GM11168 (cell line): Measurements from ENCODE around the gene KIAA1671.

ENCODE experiments used
- in situ Hi-C: fragments of 300-500 bp; cut with MboI; formaldehyde crosslinking; loops from one replicate; pipeline ENCODE4 v1.12.0; 2022; ENCODE audit warnings: low sequenced_read_pairs; ENCODE audit not compliant: unreplicated experiment

KIAA1671 gene

DNA sequence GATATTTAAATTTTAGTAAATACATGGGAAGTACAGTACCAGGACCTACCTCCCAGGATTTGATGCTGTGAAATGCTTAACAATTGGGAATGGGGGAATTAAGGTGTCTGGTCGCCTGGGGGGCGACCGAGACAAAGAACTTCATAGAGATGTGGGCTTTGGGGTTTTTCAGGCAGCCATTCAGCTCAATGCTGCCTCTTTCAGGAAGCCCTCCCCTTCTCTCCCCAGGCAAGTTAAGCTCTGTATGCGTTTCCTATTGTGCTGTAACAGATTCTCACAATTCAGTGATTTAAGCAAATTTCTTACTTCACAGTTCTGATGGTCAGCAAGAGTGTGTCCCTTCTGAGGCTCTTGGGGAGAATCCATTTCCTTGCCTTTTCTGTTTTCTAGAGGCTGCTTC lies 53.8 kb downstream of the KIAA1671 start:
- in situ Hi-C loops: no loop called here

DNA sequence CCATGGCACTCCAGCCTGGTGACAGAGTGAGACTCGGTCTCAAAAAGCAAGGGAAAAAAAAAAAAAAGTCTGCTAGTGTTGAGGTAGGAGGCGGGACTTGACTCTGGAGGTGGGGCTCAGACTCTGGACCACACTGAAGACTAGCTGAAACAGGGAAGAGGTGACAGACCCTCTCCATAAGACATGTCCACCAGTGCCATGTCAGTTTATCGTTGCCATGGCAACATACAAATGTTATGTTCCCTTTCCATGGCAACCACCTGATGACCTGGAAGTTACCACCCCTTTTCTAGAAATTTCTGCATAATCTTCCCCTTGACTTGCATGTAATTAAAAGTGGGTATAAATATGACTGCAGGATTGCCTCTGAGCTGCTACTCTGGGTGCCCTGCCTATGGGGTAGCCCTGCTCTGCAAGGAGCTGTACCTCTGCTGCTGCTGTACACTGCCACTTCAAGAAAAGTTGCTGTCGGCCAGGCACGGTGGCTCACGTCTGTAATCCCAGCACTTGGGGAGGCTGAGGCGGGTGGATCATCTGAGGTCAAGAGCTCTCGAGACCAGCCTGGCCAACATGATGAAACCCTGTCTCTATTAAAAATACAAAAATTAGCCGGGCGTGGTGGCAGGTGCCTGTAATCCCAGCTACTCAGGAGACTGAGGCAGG lies 55.1 kb downstream of the KIAA1671 start:
- in situ Hi-C loops: no loop called here

DNA sequence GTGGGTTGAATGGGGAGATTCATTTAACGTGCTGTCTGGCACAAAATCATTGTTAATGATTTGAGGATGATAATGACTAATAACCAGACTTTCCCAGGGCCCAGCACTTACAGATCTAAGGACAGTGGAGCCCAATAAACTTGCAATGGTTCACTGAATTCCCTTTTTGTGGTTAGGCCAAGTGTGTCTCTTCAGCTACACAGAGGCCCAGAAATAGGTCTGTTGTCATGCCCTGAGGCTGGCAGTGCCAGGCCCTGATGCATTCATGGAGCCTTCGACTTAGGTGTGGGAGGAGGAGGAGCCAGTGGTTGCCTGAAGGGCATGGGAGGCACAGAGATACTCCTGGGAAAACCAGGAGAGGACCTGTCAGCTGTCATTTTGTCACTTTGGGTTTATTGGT lies 56.1 kb downstream of the KIAA1671 start:
- in situ Hi-C loops: no loop called here

DNA sequence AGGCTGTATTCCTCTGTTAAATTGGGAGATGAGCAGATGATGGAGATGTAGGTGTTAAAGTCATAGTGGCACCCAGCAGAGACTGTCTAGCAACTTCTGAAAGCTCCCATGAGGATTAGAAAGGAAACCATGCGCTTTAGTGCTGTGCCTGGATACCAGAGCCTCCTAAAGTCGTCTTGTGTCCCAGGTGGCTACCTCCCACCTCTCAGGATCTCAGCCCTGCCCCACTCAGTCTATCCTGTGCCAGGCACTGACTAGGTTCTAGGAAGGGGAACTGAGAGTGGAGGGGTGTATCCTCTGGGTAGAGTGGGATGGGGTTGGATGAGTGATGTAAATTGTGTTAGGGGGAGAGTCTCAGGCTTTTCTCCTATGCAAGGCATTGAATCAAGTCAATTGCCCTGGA lies 60.2 kb downstream of the KIAA1671 start:
- in situ Hi-C loops: no loop called here

DNA sequence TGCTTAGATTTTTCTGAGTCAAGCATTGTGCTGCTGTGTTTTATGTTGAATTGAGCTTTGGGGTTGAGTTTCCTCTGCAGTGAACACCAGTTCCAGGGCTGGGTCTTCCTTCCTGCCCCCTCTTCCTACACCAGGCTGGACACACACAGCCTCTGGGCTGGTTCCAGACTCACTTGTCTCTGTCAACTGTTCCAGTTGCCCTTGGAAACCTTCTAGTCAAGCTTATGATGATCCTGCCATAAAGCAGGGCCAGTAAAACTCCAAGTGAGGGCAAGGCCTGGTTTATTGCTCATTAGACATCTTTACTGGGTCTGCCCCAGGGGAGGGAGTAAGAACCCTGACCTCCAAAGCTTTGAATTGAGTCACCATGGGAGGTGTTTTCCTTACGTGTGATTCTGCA lies 61.1 kb downstream of the KIAA1671 start:
- in situ Hi-C loops: no loop called here

DNA sequence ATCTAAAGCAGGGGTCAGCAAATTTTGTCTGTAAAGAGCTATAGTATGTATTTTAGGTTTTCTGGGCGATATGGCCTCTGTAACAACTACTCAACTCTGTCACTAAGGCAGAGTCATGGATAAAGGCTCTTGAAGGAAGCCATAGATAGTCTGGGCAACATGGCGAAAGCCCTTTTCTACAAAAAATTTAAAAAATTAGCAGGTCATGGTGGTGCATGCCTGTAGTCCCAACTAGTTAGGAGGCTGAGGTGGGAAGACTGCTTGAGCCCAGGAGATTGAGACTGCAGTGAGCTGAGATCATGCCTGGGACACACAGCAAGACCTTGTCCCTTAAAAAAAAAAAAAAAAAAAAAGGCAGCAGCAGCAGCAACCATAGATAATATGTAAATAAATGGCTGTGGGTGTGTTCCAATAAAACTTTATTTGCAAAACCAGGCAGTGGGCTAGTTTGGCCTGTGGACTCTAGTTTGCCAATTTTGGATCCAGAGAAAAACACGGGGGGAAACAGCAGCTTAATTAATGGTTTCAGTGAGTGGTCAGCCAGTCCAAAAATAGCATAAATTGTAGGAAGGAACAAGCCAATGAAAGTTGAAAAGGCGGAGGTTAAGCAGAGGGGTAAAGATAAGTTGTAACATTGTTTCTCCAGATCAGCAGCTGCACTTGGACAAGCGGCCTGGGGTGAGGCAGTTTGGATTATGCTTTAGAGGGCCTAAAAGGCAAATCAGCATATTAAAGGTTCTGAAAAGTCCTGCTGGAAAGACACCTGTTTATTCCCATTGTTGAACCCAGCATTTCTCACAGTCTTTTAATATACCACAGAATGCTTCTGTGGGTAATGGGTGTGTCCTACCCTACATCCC lies 62.6 kb downstream of the KIAA1671 start:
- in situ Hi-C loops: no loop called here

DNA sequence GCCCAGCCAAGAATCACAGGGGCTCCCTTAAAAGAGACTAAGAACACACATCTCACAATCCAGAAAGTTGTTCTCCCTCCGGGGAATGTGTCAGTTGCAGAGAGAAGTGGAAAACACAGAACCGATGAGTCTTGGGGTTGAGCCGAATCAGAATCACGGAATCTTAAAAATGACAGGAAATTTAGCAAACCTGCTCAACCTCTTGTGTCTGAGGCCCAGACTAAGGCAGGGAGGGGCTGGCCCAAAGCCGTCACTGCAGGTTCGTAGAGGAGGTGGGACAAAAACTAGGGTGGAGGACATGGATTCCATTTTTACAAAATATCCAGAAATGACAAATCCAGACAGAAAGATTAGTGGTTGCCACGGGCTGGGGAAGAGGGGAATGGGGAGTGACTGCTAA lies 63.8 kb downstream of the KIAA1671 start:
- in situ Hi-C loops: no loop called here

DNA sequence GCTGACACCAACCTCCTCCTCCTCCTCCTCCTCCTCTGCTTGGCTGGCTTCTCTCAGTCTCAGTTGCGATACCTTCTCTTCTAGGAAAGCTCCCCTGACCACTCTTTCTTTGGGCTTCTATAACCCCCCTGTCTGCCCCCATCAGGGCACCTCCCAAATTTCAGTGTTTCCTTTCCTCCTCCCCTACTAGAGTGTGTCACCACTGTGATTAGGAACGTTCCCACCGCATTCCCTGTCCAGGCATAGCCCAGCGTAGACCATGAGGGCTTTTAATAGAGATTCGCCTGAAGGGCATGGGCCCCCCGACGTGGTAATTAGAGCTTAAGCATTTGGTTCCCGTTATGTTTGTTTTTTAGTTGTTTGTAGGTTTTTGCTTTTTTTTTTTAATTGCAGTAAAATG lies 65.5 kb downstream of the KIAA1671 start:
- in situ Hi-C loops: no loop called here

DNA sequence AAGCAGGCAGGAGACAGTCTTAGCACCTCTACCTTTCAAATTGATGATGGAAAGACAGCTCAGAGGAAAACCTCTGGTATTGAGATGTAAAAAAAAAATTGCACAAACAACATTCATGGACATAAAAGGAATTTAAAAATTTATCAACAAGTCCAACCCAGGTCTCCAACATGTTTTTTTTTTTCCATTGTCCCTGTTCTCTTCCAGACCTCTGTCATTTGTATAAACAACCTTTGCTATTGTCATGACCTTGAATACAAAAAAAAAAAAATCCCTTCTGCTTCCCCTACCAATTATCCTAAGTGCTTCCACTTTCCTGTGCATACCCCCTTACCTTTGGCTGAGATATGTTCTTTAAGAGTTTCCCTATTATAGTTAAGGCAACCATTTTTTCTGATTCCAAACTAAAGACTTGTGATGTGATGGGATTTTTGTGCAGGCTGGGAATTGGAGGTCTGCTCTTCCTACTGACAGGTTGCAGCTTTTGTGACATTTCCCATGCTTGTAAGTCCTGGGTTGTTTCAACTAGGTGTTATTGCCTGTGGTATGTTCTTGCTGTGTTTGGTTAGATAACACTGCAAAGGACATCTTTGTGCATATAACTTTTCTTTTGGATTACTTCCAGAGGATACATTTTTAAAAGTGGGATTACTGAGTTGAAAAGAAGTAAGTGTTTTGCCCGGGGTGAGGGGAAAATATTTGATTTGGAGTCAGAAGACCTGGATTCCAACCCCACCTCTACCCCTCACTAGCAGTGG lies 67.1 kb downstream of the KIAA1671 start:
- in situ Hi-C loops: no loop called here

DNA sequence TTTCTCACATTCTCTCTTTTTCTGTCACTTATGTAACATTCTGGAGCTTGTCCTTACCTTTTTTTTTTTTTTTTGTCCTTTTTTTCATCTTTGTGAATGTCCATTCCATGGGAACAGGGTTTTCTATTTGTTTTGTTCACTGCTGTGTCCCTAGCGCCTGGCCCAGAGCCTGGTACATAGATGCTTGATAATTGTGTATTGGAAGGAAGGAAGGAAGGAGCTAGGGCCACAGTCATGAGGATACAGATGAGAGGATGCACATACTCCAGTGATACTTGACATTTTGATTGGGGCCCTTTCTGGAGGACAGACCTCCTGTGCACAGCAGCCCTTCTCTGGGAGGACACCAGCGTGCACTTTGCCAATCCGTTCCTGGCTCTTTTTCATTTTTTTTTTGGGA lies 68.9 kb downstream of the KIAA1671 start:
- in situ Hi-C loops: no loop called here

DNA sequence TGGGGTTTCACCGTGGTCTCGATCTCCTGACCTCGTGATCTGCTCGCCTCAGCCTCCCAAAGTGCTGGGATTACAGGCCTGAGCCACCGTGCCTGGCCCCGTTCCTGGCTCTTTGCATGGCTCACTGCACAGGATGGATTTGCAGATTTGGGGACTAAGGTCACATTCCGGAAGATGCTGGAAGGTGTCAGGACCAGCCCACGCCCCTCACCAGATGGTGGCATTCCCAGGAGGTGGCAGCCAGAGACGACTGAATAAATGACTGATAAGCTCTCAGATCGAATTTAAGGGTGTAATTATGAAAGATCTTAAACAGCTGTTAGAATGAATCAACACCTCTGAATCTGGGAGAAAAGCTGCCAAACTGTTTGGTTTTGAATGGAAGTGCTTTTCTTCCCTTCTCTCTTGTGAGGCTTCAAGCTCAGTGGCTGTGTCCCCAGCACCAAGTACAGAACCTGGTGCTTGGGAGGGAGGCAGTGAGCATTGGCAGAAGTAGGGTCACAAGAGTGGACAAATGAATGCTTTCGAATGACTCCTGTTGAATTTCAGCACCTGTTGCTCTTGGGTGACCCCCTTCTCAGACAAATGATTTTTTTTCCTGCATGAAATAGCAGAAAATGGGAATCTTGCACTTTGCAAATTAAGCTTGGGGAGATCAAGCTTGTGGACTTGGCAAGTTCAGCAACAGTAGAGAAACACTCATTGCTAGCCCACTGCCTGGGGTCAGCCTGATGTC lies 69.6 kb downstream of the KIAA1671 start:
- in situ Hi-C loops: no loop called here

DNA sequence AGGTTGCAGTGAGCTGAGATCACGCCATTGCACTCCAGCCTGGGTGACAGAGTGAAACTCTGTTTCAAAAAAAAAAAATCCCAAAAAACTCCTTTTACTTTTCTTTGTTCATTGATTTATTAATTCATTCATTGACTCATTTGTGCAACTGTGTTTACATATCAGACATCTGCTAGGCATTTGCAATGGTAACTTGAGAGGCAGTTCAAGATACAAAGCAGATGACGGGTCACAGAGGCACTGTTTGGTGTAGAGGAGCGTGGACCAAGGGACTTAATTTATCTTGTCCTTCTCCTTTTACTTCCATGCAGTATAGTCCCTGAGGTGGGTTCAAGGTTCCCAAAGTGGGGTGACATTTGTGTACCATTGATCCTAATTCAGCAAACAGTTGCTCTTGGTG lies 71.4 kb downstream of the KIAA1671 start:
- in situ Hi-C loops: no loop called here

DNA sequence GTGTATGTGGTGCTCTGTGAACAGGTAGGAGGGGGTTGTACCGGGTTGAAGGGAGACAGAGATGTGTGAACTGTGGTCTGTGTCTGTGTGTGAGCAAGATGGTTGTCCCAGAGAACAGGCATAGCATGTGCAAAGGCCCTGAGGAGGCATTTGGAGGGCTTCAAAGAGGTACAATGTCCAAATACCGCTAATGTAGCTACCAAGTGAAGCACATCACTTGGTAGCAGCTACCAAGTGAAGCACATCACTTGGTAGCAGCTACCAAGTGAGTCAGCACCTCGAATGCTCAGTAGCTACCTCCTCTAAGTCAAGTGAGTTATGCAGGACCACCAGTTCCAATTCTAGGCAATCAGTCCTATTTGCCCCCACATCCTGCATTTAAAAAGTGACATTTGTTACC lies 72.4 kb downstream of the KIAA1671 start:
- in situ Hi-C loops: no loop called here

DNA sequence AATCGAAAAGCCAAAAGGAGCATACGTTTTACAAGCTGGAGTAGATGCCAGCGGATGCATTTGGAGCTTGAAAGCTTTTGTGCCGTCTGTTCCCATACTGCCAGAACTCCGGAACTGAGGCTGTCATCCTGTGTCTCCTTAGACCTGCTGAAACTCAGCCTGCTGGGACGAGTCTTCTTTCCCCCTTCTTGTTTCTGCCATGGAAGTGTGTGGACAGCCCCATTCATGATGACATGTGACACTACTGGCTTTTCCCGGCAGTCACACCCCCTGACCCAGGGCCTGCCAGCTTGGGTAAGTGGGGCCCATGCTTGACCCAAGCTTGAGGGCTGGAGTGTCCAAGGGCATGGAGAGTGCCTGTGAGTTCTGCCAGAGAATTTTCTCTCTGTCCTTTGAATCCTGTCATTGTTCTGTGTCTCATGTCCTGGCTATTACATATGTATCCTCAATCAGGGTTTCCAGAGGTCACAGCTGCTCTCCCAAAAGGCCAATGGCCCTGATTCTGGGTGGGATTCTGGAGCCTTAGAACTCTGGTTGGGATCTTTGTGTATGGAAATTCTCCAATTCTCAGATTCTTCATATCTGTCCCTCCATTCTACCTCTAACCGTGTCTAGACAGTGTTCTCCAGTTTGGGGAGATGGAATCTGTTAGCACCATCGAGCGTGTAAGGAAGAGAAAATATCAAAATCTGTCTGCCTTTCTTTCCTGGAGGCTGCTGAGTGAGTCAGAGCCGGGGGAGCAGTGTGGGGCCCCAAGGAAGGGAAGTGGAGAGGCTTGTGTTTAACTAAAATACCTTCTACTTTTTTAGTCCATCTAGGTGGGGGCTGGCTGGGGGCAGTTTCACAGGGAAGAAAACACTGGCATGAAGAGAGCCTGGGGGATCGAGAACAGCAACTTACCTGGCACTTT lies 73.2 kb downstream of the KIAA1671 start:
- in situ Hi-C loops: no loop called here

DNA sequence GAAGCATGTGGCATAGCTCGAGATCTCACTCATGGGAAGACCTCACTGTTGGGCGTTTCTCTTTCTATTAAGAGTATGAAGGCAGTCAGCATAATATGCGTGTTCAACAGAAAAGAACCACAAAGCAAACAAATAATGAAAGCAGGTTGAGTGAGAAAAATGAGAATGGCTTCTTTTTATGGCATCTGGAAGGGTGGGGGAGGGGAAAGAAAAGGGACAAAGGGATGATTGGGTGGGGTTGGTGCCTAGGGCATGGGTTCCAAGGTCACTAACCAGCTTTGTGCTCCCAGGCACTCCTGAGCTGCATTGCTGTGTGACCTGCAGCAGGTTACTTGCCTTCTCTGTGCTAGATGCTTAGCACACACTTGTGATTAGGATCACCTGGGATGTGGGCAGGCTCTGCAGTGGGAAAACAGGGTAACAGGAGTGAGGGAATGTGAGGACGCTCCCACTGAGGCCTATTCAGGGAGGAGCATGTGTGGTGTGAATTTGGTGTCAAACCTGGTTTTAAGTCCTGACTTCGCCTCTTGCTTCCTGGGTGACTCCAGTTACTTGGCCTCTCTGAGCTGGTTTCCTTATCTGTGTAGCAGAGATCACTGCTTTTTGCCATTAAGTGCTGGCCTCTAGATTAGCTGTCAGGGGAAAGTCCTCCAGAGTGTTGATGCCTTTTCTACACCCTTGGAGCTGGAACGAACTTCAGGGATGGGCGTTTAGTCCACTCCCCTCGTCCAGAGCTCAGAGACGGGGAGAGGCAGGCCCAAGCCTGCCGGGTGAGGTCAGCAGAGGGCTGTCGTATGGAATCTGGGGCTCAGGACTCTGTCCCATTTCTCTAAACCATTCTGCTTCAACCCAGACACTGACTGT lies 74.8 kb downstream of the KIAA1671 start:
- in situ Hi-C loops: no loop called here

DNA sequence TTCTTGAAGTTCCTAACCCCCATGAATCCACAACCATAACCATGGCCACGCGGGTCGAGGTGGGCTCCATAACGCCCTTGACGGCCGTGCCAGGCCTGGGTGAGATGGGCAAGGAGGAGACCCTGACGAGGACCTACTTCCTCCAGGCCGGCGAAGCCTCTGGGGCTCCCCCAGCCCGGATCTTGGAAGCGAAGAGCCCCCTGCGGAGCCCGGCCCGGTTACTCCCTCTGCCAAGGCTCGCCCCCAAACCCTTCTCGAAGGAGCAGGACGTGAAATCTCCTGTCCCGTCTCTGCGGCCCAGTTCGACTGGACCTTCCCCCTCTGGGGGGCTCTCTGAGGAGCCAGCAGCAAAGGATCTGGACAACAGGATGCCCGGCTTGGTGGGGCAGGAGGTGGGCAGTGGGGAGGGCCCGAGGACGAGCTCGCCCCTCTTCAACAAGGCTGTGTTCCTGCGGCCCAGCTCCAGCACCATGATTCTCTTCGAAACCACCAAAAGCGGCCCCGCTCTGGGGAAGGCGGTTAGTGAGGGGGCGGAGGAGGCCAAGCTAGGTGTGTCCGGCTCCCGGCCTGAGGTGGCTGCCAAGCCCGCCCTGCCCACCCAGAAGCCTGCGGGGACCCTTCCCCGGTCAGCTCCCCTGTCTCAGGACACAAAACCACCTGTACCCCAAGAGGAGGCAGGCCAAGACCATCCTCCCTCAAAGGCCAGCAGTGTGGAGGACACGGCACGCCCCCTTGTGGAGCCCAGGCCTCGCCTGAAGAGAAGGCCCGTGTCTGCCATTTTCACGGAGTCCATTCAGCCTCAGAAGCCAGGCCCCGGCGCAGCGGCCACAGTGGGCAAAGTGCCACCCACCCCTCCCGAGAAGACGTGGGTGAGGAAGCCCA lies 75.7 kb downstream of the KIAA1671 start:
- in situ Hi-C loops: no loop called here

DNA sequence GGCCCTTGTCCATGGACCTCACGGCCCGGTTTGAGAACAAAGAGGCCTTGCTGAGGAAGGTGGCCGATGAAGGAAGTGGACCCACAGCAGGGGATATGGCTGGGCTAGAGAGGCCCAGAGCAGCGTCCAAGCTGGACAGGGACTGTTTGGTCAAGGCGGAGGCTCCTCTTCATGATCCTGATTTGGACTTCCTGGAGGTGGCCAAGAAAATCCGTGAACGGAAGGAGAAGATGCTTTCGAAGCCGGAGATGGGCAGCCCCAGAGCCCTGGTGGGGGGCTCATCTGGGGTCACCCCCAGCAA lies 76.3 kb downstream of the KIAA1671 start:
- in situ Hi-C loops: no loop called here

DNA sequence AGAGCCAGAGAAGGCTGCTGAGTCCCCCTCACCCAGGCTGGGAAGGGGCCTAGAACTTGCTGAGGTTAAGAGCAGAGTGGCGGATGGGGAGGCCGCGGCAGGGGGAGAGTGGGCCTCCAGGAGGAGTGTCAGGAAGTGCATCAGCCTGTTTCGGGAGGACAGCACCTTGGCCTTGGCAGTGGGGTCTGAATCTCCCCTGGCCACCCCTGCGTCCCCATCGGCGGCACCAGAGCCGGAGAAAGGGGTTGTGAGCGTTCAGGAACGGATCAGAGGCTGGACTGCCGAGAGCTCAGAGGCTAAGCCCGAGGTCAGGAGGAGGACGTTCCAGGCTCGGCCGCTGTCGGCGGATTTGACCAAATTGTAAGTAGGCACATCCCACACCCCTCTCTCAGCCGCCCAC lies 76.7 kb downstream of the KIAA1671 start:
- in situ Hi-C loops: no loop called here
